IMR-90 (cell line): ENCODE results near the gene SLC35E2B. TPM values are rescaled to one million over a fixed set of nuclear protein-coding genes. Genes with fewer than 3 reads are reported as not detected.

ENCODE experiments used
- ATAC-seq: fragments of 200-7000 bp; cut with Tn5 transposase; 2 replicates; pipeline ENCODE4 v1.9.1; 2020; ENCODE audit warnings: low read depth, mild to moderate bottlenecking, moderate library complexity
- BruUV-seq: library from RNA; stranded (reverse); fragments of 400-500 nt; replicated peaks from 2 replicates; lab custom pipeline; 2021; lab: Mats Ljungman, UMichigan
- CTCF ChIA-PET: fragments of 300-600 bp; formaldehyde crosslinking; extraction: SDS; loops from one replicate; lab custom pipeline; 2021; ENCODE audit warnings: antibody characterized with exemption; lab: Yijun Ruan, JAX
- POLR2A ChIA-PET: fragments of 300-600 bp; sonication (Branson Sonifier 250); formaldehyde crosslinking; loops from one replicate; lab custom pipeline; 2022; ENCODE audit warnings: antibody characterized with exemption; ENCODE audit not compliant: unreplicated experiment; lab: Charles Lee
- DNase-seq: peaks from one replicate; pipeline ENCODE4 v3.0.0; 2013
- H2AFZ ChIP-seq: replicated peaks from 2 replicates; pipeline ENCODE3; 2013; ENCODE audit warnings: low read length, mild to moderate bottlenecking; ENCODE audit not compliant: poor library complexity
- H2AK5ac ChIP-seq: 2 replicates; pipeline ENCODE4 v1.6.1; 2013; ENCODE audit warnings: low read depth, low read length, inconsistent platforms
- H2AK9ac ChIP-seq: replicated peaks from 2 replicates; pipeline ENCODE3; 2013; ENCODE audit warnings: mild to moderate bottlenecking, low read depth, low read length, moderate library complexity; ENCODE audit not compliant: poor library complexity
- H2BK120ac ChIP-seq: 2 replicates; pipeline ENCODE4 v1.6.1; 2013; ENCODE audit warnings: low read depth, low read length, inconsistent platforms
- H2BK15ac ChIP-seq: 3 replicates; pipeline ENCODE4 v1.6.1; 2013; ENCODE audit warnings: low read depth, low read length, inconsistent platforms
- H2BK20ac ChIP-seq: 2 replicates; pipeline ENCODE4 v1.6.1; 2013; ENCODE audit warnings: low read depth, mild to moderate bottlenecking, inconsistent platforms, low read length, moderate library complexity
- H2BK5ac ChIP-seq: 2 replicates; pipeline ENCODE4 v1.6.1; 2013; ENCODE audit warnings: mild to moderate bottlenecking, low read depth, low read length, inconsistent platforms; ENCODE audit not compliant: poor library complexity, severe bottlenecking
- H3K14ac ChIP-seq: replicated peaks from 2 replicates; pipeline ENCODE4 v1.6.1; 2013; ENCODE audit warnings: low read depth, low read length, inconsistent platforms
- H3K18ac ChIP-seq: 2 replicates; pipeline ENCODE4 v1.6.1; 2013; ENCODE audit warnings: low read depth, low read length, control low read depth
- H3K23ac ChIP-seq: 2 replicates; pipeline ENCODE4 v1.6.1; 2013; ENCODE audit warnings: low read depth, low read length, inconsistent platforms
- H3K27ac ChIP-seq: 2 replicates; pipeline ENCODE4 v1.5.1; 2013; ENCODE audit warnings: mild to moderate bottlenecking, control low read depth, low read length; ENCODE audit not compliant: insufficient read depth
- H3K27me3 ChIP-seq: 2 replicates; pipeline ENCODE4 v1.6.1; 2013; ENCODE audit warnings: low read length; ENCODE audit not compliant: control insufficient read depth, insufficient read depth
- H3K36me3 ChIP-seq: 2 replicates; pipeline ENCODE4 v1.6.1; 2013; ENCODE audit warnings: low read length, mixed read lengths; ENCODE audit not compliant: control insufficient read depth, insufficient read depth
- H3K4ac ChIP-seq: 2 replicates; pipeline ENCODE4 v1.6.1; 2013; ENCODE audit warnings: low read depth, low read length, inconsistent platforms
- H3K4me1 ChIP-seq: 2 replicates; pipeline ENCODE4 v1.6.1; 2013; ENCODE audit warnings: low read length, mixed read lengths; ENCODE audit not compliant: control insufficient read depth, insufficient read depth
- H3K4me2 ChIP-seq: 2 replicates; pipeline ENCODE4 v1.6.1; 2013; ENCODE audit warnings: low read depth, mild to moderate bottlenecking, control low read depth, low read length, moderate library complexity
- H3K4me3 ChIP-seq: 2 replicates; pipeline ENCODE4 v1.5.1; 2013; ENCODE audit warnings: low read depth, mild to moderate bottlenecking, control low read depth, low read length, moderate library complexity; ENCODE audit not compliant: insufficient read depth
- H3K56ac ChIP-seq: 2 replicates; pipeline ENCODE4 v1.6.1; 2013; ENCODE audit warnings: low read length, inconsistent platforms; ENCODE audit not compliant: insufficient read depth; ENCODE audit errors: extremely low read depth
- H3K79me1 ChIP-seq, 2 experiments: 2 replicates each; pipeline ENCODE4 v1.6.1; 2013; ENCODE audit warnings: low read length in 2 of 2, inconsistent platforms in 1 of 2, low read depth in 1 of 2
- H3K9ac ChIP-seq: 2 replicates; pipeline ENCODE4 v1.6.1; 2013; ENCODE audit warnings: low read depth, low read length, control low read depth
- H3K9me1 ChIP-seq: 2 replicates; pipeline ENCODE4 v1.6.1; 2013; ENCODE audit warnings: low read length, inconsistent platforms; ENCODE audit not compliant: insufficient read depth
- H3K9me3 ChIP-seq: 2 replicates; pipeline ENCODE4 v1.6.1; 2013; ENCODE audit warnings: low read length; ENCODE audit not compliant: control insufficient read depth, insufficient read depth
- H4K20me1 ChIP-seq: 2 replicates; pipeline ENCODE4 v1.6.1; 2013; ENCODE audit warnings: low read length, inconsistent platforms; ENCODE audit not compliant: insufficient read depth
- H4K5ac ChIP-seq: 2 replicates; pipeline ENCODE4 v1.6.1; 2013; ENCODE audit warnings: mild to moderate bottlenecking, low read depth, low read length, control low read depth
- H4K8ac ChIP-seq, 2 experiments: 2 replicates each; pipeline ENCODE4 v1.6.1; 2013; ENCODE audit warnings: low read depth in 2 of 2, low read length in 2 of 2, control low read depth in 1 of 2, inconsistent platforms in 1 of 2
- H4K91ac ChIP-seq: 2 replicates; pipeline ENCODE4 v1.6.1; 2013; ENCODE audit warnings: low read depth, low read length, inconsistent platforms; ENCODE audit not compliant: insufficient read depth
- WGBS, 2 experiments: methylation state at CpG; one replicate each; pipeline versions ENCODE4 v1.1.5 to v1.1.7; 2013; ENCODE audit warnings: missing lambda C conversion rate in 2 of 2; ENCODE audit not compliant: insufficient read length in 1 of 2; ENCODE audit errors: extremely low coverage in 2 of 2; 5-methylcytosine and 5-hydroxymethylcytosine counted together
- dilution Hi-C: fragments of 300-500 bp; cut with HindIII; formaldehyde crosslinking; loops from one replicate; pipeline ENCODE4 v1.14.3; 2018; ENCODE audit warnings: low sequenced_read_pairs; ENCODE audit not compliant: unreplicated experiment
- in situ Hi-C: fragments of 300-500 bp; cut with MboI; formaldehyde crosslinking; loops from 3 replicates; pipeline ENCODE4 v1.14.3; 2019; ENCODE audit warnings: low sequenced_read_pairs, inconsistent platforms, mixed read lengths
- intact Hi-C: fragments of 100-400 bp; cut with micrococcal nuclease; formaldehyde crosslinking; loops from 2 replicates; pipeline ENCODE4 v1.10.0; 2022
- polyA plus RNA-seq, 3 experiments: library from polyadenylated mRNA; depleted of rRNA; stranded (reverse); fragments of >200 nt; gene quantifications; 2 replicates each; pipeline ENCODE4 v1.2.3, GENCODE V29; 2012; ENCODE audit warnings: low replicate concordance in 1 of 3
- total RNA-seq: library from RNA; depleted of rRNA; stranded (reverse); fragments of >200 nt; gene quantifications from 2 replicates; pipeline ENCODE4 v1.2.3, GENCODE V29; 2012
- TF ChIP-seq, protein P1 (sequence below): fragments of 150-350 bp; IDR thresholded peaks from 2 replicates; pipeline ENCODE4 v1.6.1; 2017; ENCODE audit warnings: mild to moderate bottlenecking, antibody characterized with exemption, low read length, low read depth

The SLC35E2B gene
- total and polyA plus RNA-seq, 2 of the 4 experiments (the other 2 are of a cell fraction) = 14.9 to 30.2 TPM

DNA sequence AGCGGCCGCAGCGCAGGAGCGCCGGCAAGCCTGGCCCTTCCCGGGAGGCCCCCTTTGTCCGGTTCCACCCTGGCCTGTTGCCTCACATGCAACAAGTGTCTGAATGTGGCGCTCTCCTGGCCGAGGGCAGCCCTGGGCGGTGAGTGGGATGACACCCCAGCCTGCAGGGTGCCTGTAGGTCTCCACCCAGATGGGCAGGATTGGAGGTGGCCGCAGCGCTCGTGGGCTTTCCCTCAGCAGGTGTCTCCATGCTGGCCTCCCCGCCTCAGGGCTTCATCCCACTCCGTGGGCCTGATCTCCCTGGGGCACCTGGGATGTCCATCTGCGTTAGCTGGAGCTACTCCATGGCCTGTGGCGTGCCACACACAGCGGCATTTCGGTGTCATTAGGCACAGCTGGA lies 75.8 kb downstream of the SLC35E2B start:
- Histone ChIP-seq H2AFZ (peak overlapping the region; percentile 95), H3K14ac (no peak overlapping the region), H2AK9ac (peak overlapping the region; percentile 47), H3K79me1 (peaks cover 16 to 61% of the 10 kb centered on the region in 2 experiments; a peak in 3 of 4 replicates), H3K36me3 (peaks cover 10% of the 10 kb centered on the region; the same call in 1 of the 2 replicates), H2BK20ac (no peak overlapping the region), H3K4ac (no peak overlapping the region), H3K4me1 (peaks cover 7% of the 10 kb centered on the region), H2BK120ac (no peak overlapping the region), H4K8ac (no peak overlapping the region), H3K4me2 (peak overlapping the region; percentile 85), H4K5ac (no peak overlapping the region), H3K56ac (no peak overlapping the region), H3K4me3 (peak overlapping the region; percentile 94), H4K20me1 (peaks cover 41% of the 10 kb centered on the region), H3K27me3 (no peaks in the 10 kb centered on the region), H2BK15ac (no peak overlapping the region), H3K9me3 (no peaks in the 10 kb centered on the region), H2BK5ac (no peak overlapping the region), H2AK5ac (no peak overlapping the region), H3K23ac (peak overlapping the region; percentile 64; the same call in 1 of the 2 replicates), H3K18ac (no peak overlapping the region), H3K9ac (peak overlapping the region; percentile 69), H3K27ac (peak overlapping the region; percentile 55; the same call in 1 of the 2 replicates), H3K9me1 (peaks cover 11% of the 10 kb centered on the region; the same call in 1 of the 2 replicates), H4K91ac (no peak overlapping the region)
- DNase-seq = no peak
- ChIA-PET CTCF (no interaction called here), POLR2A (no interaction called here)
- BruUV-seq = no TSS peak
- ATAC-seq = no peak
- intact Hi-C loops = no loop called here
- in situ Hi-C loops = no loop called here
- TF ChIP-seq, protein P1, sequence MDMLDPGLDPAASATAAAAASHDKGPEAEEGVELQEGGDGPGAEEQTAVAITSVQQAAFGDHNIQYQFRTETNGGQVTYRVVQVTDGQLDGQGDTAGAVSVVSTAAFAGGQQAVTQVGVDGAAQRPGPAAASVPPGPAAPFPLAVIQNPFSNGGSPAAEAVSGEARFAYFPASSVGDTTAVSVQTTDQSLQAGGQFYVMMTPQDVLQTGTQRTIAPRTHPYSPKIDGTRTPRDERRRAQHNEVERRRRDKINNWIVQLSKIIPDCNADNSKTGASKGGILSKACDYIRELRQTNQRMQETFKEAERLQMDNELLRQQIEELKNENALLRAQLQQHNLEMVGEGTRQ = no peak
- dilution Hi-C loops = no loop called here
- WGBS, 2 experiments = 84% methylated on average over 10 of the region's 19 CpGs; no CpG with 5 or more reads in 1 of the 2 experiments
